Measurements from ENCODE around the gene IL33. TPM values are rescaled to one million over a fixed set of nuclear protein-coding genes. Genes with fewer than 3 reads are reported as not detected.
"Not testable (repeated sequence)": the region's sequence is repeated elsewhere in the genome, so short reads cannot be mapped to it uniquely, and the experiment has no call there.

Gene IL33
- total RNA-seq: 0.68 and 0.84 TPM in 2 replicates

- Histone ChIP-seq H3K27me3 (ENCODE audit: control insufficient read depth, insufficient read depth, low read length) (no peaks in the 10 kb centered on the region), H3K4me3 (ENCODE audit: low read depth, low read length) (no peak within 1 kb of the TSS), H3K36me3 (ENCODE audit: control insufficient read depth, insufficient read depth, low read length) (no peaks in the 10 kb centered on the region)
- no peak for TF ChIP-seq CTCF (IDR thresholded peaks at IDR 0.05; ENCODE audit: insufficient read depth, low read length, poor library complexity, severe bottlenecking)
- no peak for DNase-seq (ENCODE audit: low read depth)
Measured at GRCh38 chr9:6215562-6215961, at the start of gene IL33. TSS of gene IL33 (plus strand) at chr9:6215807. CDS start at chr9:6241695, 25,888 bp downstream.

- Histone ChIP-seq H3K36me3 (ENCODE audit: control insufficient read depth, insufficient read depth, low read length) (no peaks in the 10 kb centered on the region), H3K4me3 (ENCODE audit: low read depth, low read length) (no peak overlapping the region), H3K27me3 (ENCODE audit: control insufficient read depth, insufficient read depth, low read length) (no peaks in the 10 kb centered on the region)
- TF ChIP-seq CTCF (IDR thresholded peaks at IDR 0.05; ENCODE audit: insufficient read depth, low read length, poor library complexity, severe bottlenecking): no peak
- no peak for DNase-seq (ENCODE audit: low read depth)
Measured at GRCh38 chr9:6171667-6172066, 43.9 kb upstream of the IL33 start.

- Histone ChIP-seq H3K27me3 (ENCODE audit: control insufficient read depth, insufficient read depth, low read length) (no peaks in the 10 kb centered on the region), H3K36me3 (ENCODE audit: control insufficient read depth, insufficient read depth, low read length) (no peaks in the 10 kb centered on the region), H3K4me3 (ENCODE audit: low read depth, low read length) (no peak overlapping the region)
- no peak for TF ChIP-seq CTCF (IDR thresholded peaks at IDR 0.05; ENCODE audit: insufficient read depth, low read length, poor library complexity, severe bottlenecking)
- DNase-seq (ENCODE audit: low read depth): no peak
Measured at GRCh38 chr9:6173914-6174313, 41.7 kb upstream of the IL33 start.

GRCh38 chr9:6182549-6183226, 32.9 kb upstream of the IL33 start:
- not testable (repeated sequence) for H3K27me3 ChIP-seq (ENCODE audit: control insufficient read depth, insufficient read depth, low read length); H3K36me3 ChIP-seq (ENCODE audit: control insufficient read depth, insufficient read depth, low read length); H3K4me3 ChIP-seq (ENCODE audit: low read depth, low read length); DNase-seq (ENCODE audit: low read depth)

- TF ChIP-seq CTCF (IDR thresholded peaks at IDR 0.05; ENCODE audit: insufficient read depth, low read length, poor library complexity, severe bottlenecking): no peak
- no peak for DNase-seq (ENCODE audit: low read depth)
- H3K27me3 ChIP-seq (ENCODE audit: control insufficient read depth, insufficient read depth, low read length): no peaks in the 10 kb centered on the region
- no peak overlapping the region for H3K4me3 ChIP-seq (ENCODE audit: low read depth, low read length)
- no peaks in the 10 kb centered on the region for H3K36me3 ChIP-seq (ENCODE audit: control insufficient read depth, insufficient read depth, low read length)
Measured at GRCh38 chr9:6183227-6183551, 32.4 kb upstream of the IL33 start.

- Histone ChIP-seq H3K36me3 (ENCODE audit: control insufficient read depth, insufficient read depth, low read length) (no peaks in the 10 kb centered on the region), H3K27me3 (ENCODE audit: control insufficient read depth, insufficient read depth, low read length) (no peaks in the 10 kb centered on the region), H3K4me3 (ENCODE audit: low read depth, low read length) (no peak overlapping the region)
- TF ChIP-seq CTCF (IDR thresholded peaks at IDR 0.05; ENCODE audit: insufficient read depth, low read length, poor library complexity, severe bottlenecking): no peak
- no peak for DNase-seq (ENCODE audit: low read depth)
Measured at GRCh38 chr9:6183627-6184026, 32.0 kb upstream of the IL33 start.
